GM21515 (cell line): ENCODE data around the gene HLA-DMB.

Source experiments
- ATAC-seq: cut with Tn5 transposase; IDR thresholded peaks from one replicate; pipeline ENCODE4 v1.9.1; 2021; ENCODE audit not compliant: unreplicated experiment

HLA-DMB gene

DNA sequence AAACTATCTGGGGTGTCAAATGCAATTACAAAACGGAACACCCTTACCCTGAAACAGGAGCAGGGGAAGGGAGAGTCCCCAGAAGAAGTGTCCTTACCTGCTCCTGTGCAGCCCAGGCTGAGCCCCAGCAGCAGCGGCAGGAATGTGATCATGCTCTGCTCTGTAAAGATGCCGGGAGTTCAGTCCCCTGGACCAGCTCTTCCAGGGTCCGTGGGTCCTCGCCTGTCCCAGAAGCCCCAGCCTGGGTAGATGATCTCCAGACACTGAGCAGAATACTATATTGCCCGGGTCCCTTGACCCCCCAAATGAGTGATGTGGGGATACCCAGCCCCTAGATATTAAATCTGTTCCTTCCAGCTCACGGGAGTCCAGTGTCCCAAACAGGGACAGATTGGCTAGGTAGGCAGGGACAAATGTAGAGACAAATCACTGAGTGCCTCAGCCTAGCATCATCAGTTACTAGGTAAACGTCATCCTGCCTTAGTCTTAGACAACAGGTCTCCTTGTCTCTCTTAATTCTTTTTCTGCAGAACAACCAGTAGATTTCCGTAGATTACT lies at the start of gene HLA-DMB:
Gene HLA-DMB (minus strand): TSS at position 373 of the 558 bp plus-strand sequence. CDS start 221 bp downstream, at position 152.
- peak; percentile 45 for ATAC-seq

DNA sequence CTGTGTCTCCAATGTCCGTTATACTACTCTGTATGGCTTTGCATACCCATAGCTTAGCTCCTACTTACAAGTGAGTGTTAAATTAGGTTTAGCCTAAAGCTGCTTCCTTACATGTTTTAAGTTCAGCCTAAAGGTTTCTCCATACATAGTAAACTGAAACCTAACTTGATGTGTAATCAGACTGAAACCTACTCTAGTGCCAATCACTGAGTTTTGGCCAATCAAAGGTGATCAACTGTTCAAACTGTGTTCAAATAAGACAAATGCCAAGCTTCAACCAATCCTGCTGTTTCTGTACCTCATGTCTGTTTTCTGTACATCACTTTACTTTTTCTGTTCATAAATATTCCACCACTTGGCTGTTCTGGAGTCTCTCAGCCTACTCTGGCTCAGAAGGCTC lies 48.5 kb upstream of the HLA-DMB start:
- ATAC-seq = no peak

DNA sequence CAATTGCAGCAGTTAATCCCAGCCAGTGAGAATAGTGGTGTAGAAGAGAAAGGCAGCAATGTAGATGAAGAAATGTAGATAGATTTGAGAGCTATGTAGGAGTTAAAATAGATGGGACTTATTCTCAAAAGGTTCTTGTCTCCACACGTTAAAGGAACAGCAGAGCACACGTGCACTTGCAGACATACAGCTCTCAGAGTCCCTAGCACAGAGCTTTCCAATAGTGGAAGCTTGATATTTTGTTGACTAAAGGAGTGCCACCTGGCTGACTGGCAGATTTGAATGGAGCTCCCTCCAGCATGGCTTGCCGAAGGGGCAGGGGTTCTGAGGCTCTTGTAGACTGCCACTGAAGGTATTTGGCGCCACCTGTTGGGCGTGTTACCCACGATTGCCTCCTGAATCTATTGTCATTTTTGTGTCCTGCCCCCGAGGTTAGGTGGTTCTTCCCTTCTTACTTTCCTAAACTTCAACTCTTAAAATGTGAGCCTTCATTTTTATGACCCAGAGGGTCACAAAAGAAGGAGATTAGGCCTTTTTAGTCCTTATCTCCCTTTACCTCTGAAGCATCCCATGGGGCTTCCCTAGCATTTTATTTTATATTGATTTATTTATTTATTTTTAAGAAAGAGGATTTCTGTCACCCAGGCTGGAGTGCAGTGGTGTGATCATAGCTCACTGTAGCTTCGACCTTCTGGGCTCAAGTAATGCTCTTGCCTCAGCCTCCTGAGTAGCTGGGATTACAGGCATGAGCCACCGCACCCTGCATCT lies 44.0 kb upstream of the HLA-DMB start:
- ATAC-seq = no peak

DNA sequence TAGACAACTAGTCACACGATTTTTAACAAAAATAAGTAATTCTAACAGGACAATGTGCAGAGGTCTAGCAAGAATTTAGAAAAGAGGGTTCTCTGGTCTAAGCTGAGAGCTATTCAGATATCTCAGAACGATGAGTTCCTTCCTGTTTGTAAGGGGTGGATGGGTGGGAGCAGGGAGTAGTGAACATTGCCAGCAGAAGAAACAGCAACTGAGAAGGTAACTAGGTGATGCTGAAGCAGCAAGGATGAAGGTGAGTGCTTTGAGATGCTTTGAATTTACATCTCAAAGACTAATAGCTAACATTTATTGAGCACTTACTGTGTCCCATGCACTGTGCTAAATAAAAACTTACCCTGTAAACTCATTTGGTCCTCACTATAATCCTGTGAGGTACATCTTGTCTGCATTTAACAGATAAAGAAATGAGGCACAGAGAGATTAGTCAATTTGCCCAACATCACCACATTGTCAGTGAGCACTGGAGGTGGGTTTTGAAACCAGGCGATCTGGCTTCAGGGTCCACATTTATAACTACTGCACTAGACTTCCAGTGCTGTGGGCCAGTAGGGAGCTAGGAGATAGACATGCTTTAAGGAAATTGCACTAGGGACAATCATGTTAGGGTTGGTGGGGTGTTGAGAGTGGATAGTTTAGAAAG lies 43.3 kb upstream of the HLA-DMB start:
- no peak for ATAC-seq

DNA sequence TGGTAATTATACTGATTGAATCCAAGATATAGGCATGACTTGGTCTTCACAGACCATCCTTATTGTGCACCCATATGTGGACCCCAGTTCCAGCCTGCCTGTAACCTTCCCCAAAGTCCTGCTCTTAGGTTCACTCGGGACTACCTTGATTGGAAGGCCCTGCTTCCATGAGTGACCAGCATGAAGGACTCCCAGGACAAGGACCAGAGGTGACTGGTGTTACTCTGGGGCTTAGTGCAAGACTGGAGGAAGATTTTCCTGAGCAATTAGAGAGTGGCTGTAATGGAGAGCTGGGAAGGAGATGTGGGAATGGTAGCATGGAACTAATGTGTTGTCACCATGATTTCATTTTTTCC lies 42.6 kb upstream of the HLA-DMB start:
- ATAC-seq = no peak

DNA sequence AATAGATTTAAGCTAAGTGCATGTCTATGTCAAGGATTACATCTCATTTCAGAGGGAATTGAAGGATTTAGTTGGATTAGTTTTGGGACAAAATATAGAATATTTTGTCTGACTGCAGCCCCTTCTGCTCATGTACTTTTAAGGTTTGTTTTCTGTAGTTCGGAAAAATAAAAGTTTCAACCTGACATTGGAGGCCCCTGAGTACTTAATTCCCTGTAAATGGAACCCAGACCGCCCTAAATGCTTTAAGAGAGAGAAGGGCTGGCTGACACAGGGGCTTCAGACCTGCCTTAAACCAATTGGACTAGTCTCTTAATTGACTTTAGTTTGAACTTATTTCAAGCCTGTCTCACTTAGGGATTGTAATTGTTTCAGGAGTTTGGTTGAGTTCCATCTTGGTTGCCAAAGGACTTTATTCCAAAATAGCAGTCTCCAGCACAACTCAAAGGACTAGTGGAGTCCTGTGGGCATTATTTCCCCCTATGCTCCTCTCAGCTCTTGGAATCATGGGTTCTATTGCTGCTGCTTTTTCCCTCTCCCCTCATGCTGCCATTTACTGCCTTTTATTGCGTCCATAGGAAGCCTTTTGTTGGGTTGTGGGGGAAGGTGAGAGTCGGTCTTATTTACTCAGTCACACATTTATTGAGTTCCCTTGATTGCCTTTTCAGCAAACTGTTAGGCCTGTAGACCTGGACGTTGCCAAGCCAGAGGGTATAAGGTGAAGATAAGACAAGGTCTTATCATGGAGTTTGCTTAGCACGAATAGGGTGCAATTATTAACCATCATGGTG lies 42.1 kb upstream of the HLA-DMB start:
- ATAC-seq = no peak

DNA sequence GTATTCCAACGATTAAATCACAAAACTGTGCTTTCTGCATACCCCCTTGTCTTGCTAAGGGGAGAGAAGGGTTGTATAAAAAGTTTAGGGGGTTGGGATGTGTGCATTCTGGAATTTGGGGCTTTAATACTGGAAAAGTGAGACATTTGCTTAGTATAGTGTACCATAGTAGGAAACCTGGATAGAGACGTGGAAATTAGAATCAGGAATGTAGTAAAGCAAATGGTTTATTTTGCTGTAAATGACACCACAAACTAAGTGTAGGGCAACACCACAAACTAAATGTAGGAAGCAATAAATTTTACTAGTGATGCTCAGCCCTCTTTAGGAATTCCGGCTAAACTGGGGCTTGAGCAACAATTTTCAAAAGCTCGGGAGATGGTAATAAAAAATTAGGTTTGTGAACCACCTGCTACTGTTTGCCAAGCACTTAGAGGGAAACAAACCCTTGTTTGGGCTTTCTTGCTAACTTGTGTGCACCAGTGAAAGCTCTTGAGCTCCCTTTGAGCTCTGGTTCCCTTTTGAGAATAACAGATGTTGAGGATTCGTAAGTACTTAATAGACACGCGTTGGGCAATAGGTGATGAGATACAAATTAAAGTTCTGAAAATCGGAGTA lies 41.4 kb upstream of the HLA-DMB start:
- no peak for ATAC-seq

DNA sequence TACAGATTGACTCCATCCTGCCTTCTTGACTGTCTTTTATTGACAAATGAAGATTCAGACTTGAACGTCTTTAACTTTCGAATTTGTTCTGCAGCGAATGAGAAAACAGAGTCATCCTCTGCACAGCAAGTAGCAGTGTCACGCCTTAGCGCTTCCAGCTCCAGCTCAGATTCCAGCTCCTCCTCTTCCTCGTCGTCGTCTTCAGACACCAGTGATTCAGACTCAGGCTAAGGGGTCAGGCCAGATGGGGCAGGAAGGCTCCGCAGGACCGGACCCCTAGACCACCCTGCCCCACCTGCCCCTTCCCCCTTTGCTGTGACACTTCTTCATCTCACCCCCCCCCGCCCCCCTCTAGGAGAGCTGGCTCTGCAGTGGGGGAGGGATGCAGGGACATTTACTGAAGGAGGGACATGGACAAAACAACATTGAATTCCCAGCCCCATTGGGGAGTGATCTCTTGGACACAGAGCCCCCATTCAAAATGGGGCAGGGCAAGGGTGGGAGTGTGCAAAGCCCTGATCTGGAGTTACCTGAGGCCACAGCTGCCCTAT lies 39.7 kb upstream of the HLA-DMB start:
- no peak for ATAC-seq

DNA sequence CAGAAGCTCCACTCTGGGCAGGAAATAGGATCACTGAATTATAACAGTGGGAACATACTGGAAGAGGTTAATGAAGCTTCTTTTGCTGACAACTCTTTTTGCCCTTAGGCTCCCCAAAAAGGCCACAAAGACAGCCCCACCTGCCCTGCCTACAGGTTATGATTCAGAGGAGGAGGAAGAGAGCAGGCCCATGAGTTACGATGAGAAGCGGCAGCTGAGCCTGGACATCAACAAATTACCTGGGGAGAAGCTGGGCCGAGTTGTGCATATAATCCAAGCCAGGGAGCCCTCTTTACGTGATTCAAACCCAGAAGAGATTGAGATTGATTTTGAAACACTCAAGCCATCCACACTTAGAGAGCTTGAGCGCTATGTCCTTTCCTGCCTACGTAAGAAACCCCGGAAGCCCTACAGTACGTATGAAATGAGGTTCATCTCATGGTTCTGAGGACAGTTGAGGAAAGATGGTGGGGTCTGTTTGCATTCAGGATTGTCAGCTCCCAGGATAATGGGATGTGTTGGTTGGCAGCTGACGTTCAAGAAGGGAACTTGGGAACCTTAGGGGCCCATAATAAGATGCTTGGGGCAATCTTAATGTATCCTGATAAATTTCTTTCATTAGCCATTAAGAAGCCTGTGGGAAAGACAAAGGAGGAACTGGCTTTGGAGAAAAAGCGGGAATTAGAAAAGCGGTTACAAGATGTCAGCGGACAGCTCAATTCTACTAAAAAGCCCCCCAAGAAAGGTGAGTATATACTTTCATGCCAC lies 39.1 kb upstream of the HLA-DMB start:
- no peak for ATAC-seq

DNA sequence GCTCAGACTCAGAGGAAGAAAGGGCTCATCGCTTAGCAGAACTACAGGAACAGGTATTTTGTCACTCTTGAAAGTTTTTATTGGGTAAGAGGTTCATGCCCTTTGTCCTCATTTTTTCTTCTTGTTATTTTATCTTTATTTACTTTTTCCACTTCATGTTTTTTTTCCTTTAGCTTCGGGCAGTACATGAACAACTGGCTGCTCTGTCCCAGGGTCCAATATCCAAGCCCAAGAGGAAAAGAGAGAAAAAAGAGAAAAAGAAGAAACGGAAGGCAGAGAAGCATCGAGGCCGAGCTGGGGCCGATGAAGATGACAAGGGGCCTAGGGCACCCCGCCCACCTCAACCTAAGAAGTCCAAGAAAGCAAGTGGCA lies 37.1 kb upstream of the HLA-DMB start:
- ATAC-seq = no peak

DNA sequence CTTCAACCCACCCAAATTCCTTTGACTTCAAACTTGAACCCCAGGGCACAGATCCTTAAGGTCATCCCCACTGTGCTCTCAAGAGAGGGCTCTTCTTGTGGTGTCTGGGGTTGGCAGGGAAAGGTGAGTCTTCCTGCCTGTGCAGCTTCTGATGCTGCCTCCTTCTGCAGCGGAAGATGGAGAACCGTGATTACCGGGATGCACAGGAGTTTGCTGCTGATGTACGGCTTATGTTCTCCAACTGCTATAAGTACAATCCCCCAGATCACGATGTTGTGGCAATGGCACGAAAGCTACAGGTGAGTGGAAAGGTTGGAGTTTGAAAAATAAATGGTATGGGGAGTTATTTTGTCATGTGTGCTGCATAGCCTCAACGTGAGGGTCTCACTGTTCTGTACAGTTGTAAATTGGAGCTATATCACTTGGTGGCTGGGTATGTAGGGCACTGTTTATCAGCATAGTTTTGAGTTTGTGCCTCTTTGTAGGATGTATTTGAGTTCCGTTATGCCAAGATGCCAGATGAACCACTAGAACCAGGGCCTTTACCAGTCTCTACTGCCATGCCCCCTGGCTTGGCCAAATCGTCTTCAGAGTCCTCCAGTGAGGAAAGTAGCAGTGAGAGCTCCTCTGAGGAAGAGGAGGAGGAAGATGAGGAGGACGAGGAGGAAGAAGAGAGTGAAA lies 36.6 kb upstream of the HLA-DMB start:
- ATAC-seq = no peak

DNA sequence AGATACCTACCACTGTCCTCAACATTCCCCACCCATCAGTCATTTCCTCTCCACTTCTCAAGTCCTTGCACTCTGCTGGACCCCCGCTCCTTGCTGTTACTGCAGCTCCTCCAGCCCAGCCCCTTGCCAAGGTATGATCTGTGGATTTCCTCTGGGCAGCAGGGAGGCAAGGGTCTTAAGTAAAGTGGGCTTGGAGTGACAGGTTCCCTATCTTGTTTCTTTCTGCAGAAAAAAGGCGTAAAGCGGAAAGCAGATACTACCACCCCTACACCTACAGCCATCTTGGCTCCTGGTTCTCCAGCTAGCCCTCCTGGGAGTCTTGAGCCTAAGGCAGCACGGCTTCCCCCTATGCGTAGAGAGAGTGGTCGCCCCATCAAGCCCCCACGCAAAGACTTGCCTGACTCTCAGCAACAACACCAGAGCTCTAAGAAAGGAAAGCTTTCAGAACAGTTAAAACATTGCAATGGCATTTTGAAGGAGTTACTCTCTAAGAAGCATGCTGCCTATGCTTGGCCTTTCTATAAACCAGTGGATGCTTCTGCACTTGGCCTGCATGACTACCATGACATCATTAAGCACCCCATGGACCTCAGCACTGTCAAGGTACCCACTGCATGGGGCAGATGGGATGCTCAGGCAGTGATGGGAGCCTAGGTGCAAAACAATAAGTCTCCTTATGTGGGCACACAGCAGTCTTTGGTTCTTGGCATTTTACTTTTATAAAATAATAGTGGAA lies 35.7 kb upstream of the HLA-DMB start:
- no peak for ATAC-seq

DNA sequence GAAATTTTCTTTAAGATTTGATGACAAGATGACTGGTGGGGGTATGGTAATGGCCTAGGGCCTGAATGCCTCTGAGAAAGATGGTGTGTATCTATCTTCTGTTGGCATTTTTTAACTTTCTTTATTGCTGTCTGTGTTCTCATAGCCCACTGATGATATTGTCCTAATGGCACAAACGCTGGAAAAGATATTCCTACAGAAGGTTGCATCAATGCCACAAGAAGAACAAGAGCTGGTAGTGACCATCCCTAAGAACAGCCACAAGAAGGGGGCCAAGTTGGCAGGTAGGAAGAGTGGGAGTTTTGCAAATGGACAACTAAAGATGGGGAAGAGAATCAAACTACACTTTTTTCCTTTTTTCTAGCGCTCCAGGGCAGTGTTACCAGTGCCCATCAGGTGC lies 35.1 kb upstream of the HLA-DMB start:
- ATAC-seq = no peak

DNA sequence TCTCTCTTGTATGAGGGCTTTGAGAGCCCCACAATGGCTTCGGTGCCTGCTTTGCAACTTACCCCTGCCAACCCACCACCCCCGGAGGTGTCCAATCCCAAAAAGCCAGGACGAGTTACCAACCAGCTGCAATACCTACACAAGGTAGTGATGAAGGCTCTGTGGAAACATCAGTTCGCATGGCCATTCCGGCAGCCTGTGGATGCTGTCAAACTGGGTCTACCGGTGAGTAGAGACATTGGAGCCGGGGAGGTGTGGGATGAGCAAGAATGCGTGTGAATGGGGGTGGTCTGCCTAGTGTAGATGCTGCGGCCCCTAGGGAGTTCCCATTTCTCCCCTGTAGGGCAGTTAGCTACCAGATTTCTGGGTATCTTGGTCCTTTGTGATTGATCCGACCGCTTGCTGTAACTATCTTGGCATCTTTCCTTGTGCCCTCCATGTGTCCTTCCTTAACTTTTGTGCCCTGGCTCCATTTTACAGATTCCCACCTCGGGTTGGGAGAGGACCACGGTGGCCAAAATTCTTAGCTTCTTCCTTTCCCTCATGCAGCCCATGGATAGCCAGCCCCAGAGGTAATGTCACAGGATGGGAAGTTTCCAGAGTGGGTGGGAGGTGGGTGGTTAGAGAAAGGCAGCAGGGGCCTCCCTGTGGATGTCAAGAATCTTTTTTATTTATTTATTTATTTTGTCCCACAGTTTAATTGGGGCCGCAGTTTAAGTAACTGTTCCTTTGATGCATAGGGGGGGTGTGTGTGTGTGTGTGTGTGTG lies 33.9 kb upstream of the HLA-DMB start:
- ATAC-seq = no peak

DNA sequence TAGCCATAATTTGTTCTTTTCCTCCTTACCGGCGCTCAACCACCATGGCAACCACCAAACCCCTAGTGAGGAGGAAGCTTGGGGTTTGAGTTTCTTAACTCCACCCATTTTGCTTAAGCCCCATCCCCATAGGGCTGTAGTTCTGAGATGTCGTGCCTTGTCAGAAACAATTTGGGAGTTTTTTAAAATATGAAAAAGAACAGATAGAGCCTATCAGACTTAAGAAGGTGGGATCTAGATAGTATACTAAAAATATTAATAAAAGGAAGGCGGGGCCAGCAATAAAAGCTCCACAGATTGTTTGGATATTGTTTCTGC lies 33.1 kb upstream of the HLA-DMB start:
- ATAC-seq = no peak

DNA sequence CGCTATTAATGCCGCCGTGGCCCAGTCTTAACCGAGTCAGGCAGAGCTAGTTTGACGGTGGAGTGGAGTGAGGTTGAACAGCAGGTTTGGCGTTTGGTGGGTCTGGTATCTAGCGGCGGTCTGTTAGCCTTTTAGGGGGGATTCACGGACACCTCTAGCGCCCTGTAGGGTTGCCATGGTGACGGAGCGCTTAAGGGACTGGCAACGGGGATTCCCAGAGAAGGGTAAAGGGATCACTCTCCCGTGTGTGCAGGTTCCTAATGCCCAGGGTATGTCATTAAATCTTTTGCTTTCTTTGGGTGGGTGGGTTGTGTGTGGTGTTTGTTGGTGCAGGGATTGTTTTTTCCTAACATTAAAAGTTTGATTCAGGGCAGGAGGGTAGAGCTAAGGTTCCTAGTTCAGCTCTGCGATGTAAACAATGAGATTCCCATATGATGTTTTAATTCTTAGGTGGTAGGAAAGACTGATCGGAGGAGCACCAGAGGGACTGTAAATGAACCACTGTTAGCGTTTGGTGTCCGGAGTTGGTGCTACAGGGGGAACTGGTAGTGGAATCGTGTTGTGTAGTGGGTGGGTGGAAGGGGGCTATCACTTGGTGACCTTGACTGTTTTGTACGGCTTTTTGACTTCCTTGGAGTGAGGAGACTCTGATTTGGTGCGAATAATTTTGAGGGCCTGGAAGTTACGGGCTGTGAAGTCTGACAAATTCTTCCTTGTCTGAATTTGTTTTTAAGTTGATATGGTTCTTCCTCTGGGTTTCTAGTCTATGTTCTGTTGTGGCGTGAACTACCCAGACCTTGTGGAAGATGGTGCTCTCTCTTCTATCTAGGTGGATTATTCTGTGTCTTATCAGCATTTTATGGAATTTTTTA lies 32.6 kb upstream of the HLA-DMB start:
- ATAC-seq = no peak

DNA sequence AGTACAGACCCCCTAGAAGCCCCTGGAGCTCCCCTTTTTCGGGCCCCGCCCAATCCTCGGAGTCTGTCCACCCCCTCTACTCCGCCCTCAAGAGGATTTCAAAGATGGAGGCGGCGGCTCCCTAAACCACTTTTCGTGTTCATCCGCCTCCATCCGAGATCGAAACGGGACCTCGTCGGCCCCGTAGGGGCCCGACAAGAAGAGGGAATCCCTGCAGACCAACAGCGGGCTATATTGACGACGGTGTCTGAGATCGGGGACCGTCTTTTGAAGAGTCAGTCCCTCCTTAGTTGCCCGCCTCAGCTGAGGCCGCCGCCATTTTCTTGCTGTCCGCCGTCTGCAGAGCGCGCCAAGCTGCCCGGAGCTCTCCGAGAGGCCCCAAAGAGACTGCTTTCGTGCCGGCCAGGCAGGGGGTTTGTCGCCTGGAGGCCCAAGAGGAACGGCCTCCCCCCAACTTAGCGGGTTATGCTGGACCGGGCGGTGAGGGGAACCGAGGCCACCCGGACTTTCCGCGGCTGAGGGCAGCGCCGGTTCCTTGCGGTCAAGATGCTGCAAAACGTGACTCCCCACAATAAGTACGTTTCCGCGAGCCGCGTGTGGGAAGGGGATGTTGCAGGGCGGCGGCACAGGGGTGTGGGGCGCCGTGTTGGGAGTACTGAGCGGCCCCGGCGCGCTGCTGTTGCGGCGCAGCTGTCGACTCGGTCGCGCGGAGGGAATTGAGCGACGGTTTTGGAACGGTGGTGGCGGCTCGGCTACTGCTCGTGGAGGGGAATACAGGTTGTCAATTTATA lies 31.7 kb upstream of the HLA-DMB start:
- ATAC-seq = no peak
